GM21367 (cell line): ENCODE data around the gene GDF10.

Experiments used
- ATAC-seq: cut with Tn5 transposase; IDR thresholded peaks from one replicate; pipeline ENCODE4 v1.9.1; 2021; ENCODE audit not compliant: unreplicated experiment

GDF10 gene

GRCh38 chr10:47269294-47269693 lies 30.7 kb upstream of the GDF10 start:
- no peak for ATAC-seq

GRCh38 chr10:47276071-47276470 lies 23.9 kb upstream of the GDF10 start:
- ATAC-seq: no peak

GRCh38 chr10:47276576-47277351 lies 23.2 kb upstream of the GDF10 start:
- ATAC-seq: no peak

GRCh38 chr10:47277352-47278151 lies 22.4 kb upstream of the GDF10 start:
- no peak for ATAC-seq

GRCh38 chr10:47278152-47278473 lies 21.9 kb upstream of the GDF10 start:
- no peak for ATAC-seq

GRCh38 chr10:47278720-47279119 lies 21.3 kb upstream of the GDF10 start:
- no peak for ATAC-seq

GRCh38 chr10:47279276-47279675 lies 20.7 kb upstream of the GDF10 start:
- ATAC-seq: no peak

- ATAC-seq: no peak
These were observed 17.9 kb upstream of the GDF10 start for GRCh38 chr10:47282005-47282656.

GRCh38 chr10:47282657-47283018 lies 17.4 kb upstream of the GDF10 start:
- ATAC-seq: no peak

GRCh38 chr10:47283101-47283630 lies 16.8 kb upstream of the GDF10 start:
- ATAC-seq: no peak

- no peak for ATAC-seq
These were observed 16.1 kb upstream of the GDF10 start for GRCh38 chr10:47283848-47284247.

GRCh38 chr10:47285381-47286115 lies 14.4 kb upstream of the GDF10 start:
- ATAC-seq: no peak

- no peak for ATAC-seq
These were observed 13.9 kb upstream of the GDF10 start for GRCh38 chr10:47286116-47286505.

- ATAC-seq: no peak
These were observed 13.2 kb upstream of the GDF10 start for GRCh38 chr10:47286591-47287315.

GRCh38 chr10:47287365-47287802 lies 12.6 kb upstream of the GDF10 start:
- no peak for ATAC-seq

- ATAC-seq: no peak
These were observed 12.2 kb upstream of the GDF10 start for GRCh38 chr10:47287805-47288204.

GRCh38 chr10:47288236-47288635 lies 11.8 kb upstream of the GDF10 start:
- ATAC-seq: no peak

- ATAC-seq: no peak
These were observed 11.0 kb upstream of the GDF10 start for GRCh38 chr10:47288916-47289495.

- ATAC-seq: no peak
These were observed 10.1 kb upstream of the GDF10 start for GRCh38 chr10:47289921-47290320.

GRCh38 chr10:47290338-47290737 lies 9.7 kb upstream of the GDF10 start:
- ATAC-seq: no peak
